IPS-20b (cell line): Measurements from ENCODE around the gene KCTD21.

Experiments used
- H3K27ac ChIP-seq: one replicate; pipeline ENCODE4 v1.5.1; 2013; ENCODE audit warnings: low read length
- H3K27me3 ChIP-seq: 2 replicates; pipeline ENCODE4 v1.6.1; 2013; ENCODE audit warnings: mild to moderate bottlenecking, low read length, inconsistent platforms; ENCODE audit not compliant: insufficient read depth
- H3K36me3 ChIP-seq: 2 replicates; pipeline ENCODE4 v1.6.1; 2013; ENCODE audit warnings: low read depth, mild to moderate bottlenecking, inconsistent platforms, low read length, moderate library complexity; ENCODE audit not compliant: insufficient read depth
- H3K4me1 ChIP-seq: 2 replicates; pipeline ENCODE4 v1.6.1; 2013; ENCODE audit warnings: mild to moderate bottlenecking, control low read depth, inconsistent platforms, low read length, moderate library complexity; ENCODE audit not compliant: insufficient read depth
- H3K4me3 ChIP-seq: 2 replicates; pipeline ENCODE4 v1.5.1; 2013; ENCODE audit warnings: mild to moderate bottlenecking, low read length, inconsistent platforms
- H3K9ac ChIP-seq: 2 replicates; pipeline ENCODE4 v1.6.1; 2013; ENCODE audit warnings: low read depth, mild to moderate bottlenecking, inconsistent platforms, low read length, moderate library complexity
- H3K9me3 ChIP-seq: 2 replicates; pipeline ENCODE4 v1.6.1; 2013; ENCODE audit warnings: mild to moderate bottlenecking, low read depth, low read length, inconsistent platforms; ENCODE audit not compliant: insufficient read depth

KCTD21 gene

GRCh38 chr11:78195917-78196560 lies 7.6 kb upstream of the KCTD21 start:
- Histone ChIP-seq H3K27ac (no peak overlapping the region), H3K9me3 (no peaks in the 10 kb centered on the region), H3K27me3 (no peaks in the 10 kb centered on the region), H3K4me3 (no peak overlapping the region), H3K36me3 (no peaks in the 10 kb centered on the region), H3K9ac (no peak overlapping the region), H3K4me1 (no peaks in the 10 kb centered on the region)

GRCh38 chr11:78194490-78194889 lies 6.1 kb upstream of the KCTD21 start:
- H3K27ac ChIP-seq, result no peak overlapping the region
- H3K36me3 ChIP-seq, result no peaks in the 10 kb centered on the region
- H3K9me3 ChIP-seq, result no peaks in the 10 kb centered on the region
- H3K4me3 ChIP-seq, result no peak overlapping the region
- no peak overlapping the region for H3K9ac ChIP-seq
- no peaks in the 10 kb centered on the region for H3K27me3 ChIP-seq
- H3K4me1 ChIP-seq, result no peaks in the 10 kb centered on the region

GRCh38 chr11:78193806-78194205 lies 5.4 kb upstream of the KCTD21 start:
- Histone ChIP-seq H3K9ac (no peak overlapping the region; the same call in 1 of the 2 replicates), H3K36me3 (no peaks in the 10 kb centered on the region), H3K4me3 (no peak overlapping the region), H3K4me1 (no peaks in the 10 kb centered on the region), H3K9me3 (no peaks in the 10 kb centered on the region), H3K27ac (no peak overlapping the region), H3K27me3 (no peaks in the 10 kb centered on the region)

- H3K27me3 ChIP-seq, result no peaks in the 10 kb centered on the region
- no peak overlapping the region for H3K27ac ChIP-seq
- no peak overlapping the region for H3K9ac ChIP-seq
- H3K4me3 ChIP-seq, result no peak overlapping the region
- H3K4me1 ChIP-seq, result no peaks in the 10 kb centered on the region
- no peaks in the 10 kb centered on the region for H3K9me3 ChIP-seq
- H3K36me3 ChIP-seq, result no peaks in the 10 kb centered on the region
Measured at GRCh38 chr11:78192911-78193351, 4.5 kb upstream of the KCTD21 start.

- H3K9ac ChIP-seq, result no peak overlapping the region
- peaks cover 4% of the 10 kb centered on the region for H3K27me3 ChIP-seq
- H3K27ac ChIP-seq, result no peak overlapping the region
- peaks cover 5% of the 10 kb centered on the region; the same call in 1 of the 2 replicates for H3K4me1 ChIP-seq
- no peaks in the 10 kb centered on the region for H3K9me3 ChIP-seq
- no peaks in the 10 kb centered on the region for H3K36me3 ChIP-seq
- H3K4me3 ChIP-seq, result no peak overlapping the region
Measured at GRCh38 chr11:78192223-78192719, 3.8 kb upstream of the KCTD21 start.

GRCh38 chr11:78190871-78191538 lies 2.6 kb upstream of the KCTD21 start:
- Histone ChIP-seq H3K27ac (no peak overlapping the region), H3K36me3 (no peaks in the 10 kb centered on the region), H3K9ac (no peak overlapping the region), H3K4me1 (peaks cover 5% of the 10 kb centered on the region; the same call in 1 of the 2 replicates), H3K9me3 (no peaks in the 10 kb centered on the region), H3K4me3 (no peak overlapping the region), H3K27me3 (peaks cover 8% of the 10 kb centered on the region)

GRCh38 chr11:78190374-78190773 lies 1.9 kb upstream of the KCTD21 start:
- Histone ChIP-seq H3K27me3 (peaks cover 8% of the 10 kb centered on the region), H3K27ac (no peak overlapping the region), H3K9ac (no peak overlapping the region), H3K4me3 (no peak overlapping the region), H3K36me3 (no peaks in the 10 kb centered on the region), H3K4me1 (peaks cover 5% of the 10 kb centered on the region; the same call in 1 of the 2 replicates), H3K9me3 (no peaks in the 10 kb centered on the region)

- Histone ChIP-seq H3K27ac (no peak overlapping the region), H3K4me1 (peaks cover 5% of the 10 kb centered on the region; the same call in 1 of the 2 replicates), H3K9ac (no peak overlapping the region), H3K4me3 (peak overlapping the region; percentile 83; the same call in 1 of the 2 replicates), H3K36me3 (no peaks in the 10 kb centered on the region), H3K9me3 (no peaks in the 10 kb centered on the region), H3K27me3 (peaks cover 8% of the 10 kb centered on the region)
Measured at GRCh38 chr11:78189851-78190250, 1.4 kb upstream of the KCTD21 start.

- Histone ChIP-seq H3K27ac (no peak overlapping the region), H3K4me3 (peak overlapping the region; percentile 83), H3K4me1 (peaks cover 5% of the 10 kb centered on the region; the same call in 1 of the 2 replicates), H3K9ac (peak overlapping the region; percentile 66; the same call in 1 of the 2 replicates), H3K27me3 (peaks cover 8% of the 10 kb centered on the region), H3K9me3 (no peaks in the 10 kb centered on the region), H3K36me3 (no peaks in the 10 kb centered on the region)
Measured at GRCh38 chr11:78189174-78189724, 823 bp upstream of the KCTD21 start.

- peaks cover 5% of the 10 kb centered on the region; the same call in 1 of the 2 replicates for H3K4me1 ChIP-seq
- no peaks in the 10 kb centered on the region for H3K9me3 ChIP-seq
- H3K27me3 ChIP-seq, result peaks cover 8% of the 10 kb centered on the region
- no peaks in the 10 kb centered on the region for H3K36me3 ChIP-seq
- H3K9ac ChIP-seq, result peak overlapping the region; percentile 61; the same call in 1 of the 2 replicates
- no peak overlapping the region for H3K27ac ChIP-seq
- H3K4me3 ChIP-seq, result peak overlapping the region; percentile 83
Measured at GRCh38 chr11:78187366-78188285, 800 bp downstream of the KCTD21 start.

- no peaks in the 10 kb centered on the region for H3K4me1 ChIP-seq
- H3K9me3 ChIP-seq, result no peaks in the 10 kb centered on the region
- no peak overlapping the region for H3K9ac ChIP-seq
- no peak overlapping the region for H3K27ac ChIP-seq
- H3K27me3 ChIP-seq, result no peaks in the 10 kb centered on the region
- H3K36me3 ChIP-seq, result no peaks in the 10 kb centered on the region
- no peak overlapping the region for H3K4me3 ChIP-seq
Measured at GRCh38 chr11:78181185-78181584, 7.2 kb downstream of the KCTD21 start.
